Gastroesophageal sphincter (tissue), 4 donors: ENCODE data around the gene CLIC3. TPM values are rescaled to one million over a fixed set of nuclear protein-coding genes. Genes with fewer than 3 reads are reported as not detected.

Source experiments
- ATAC-seq: fragments of 150-250 bp; one replicate; pipeline ENCODE4 v1.9.1; 2016; ENCODE audit warnings: mild to moderate bottlenecking, moderate library complexity
- H3K27ac ChIP-seq, 4 donors: fragments of 200-600 bp; sonication (generic) in 3 of 4; 1 replicate in 3 of 4; 2 replicates in 1 of 4; pipeline ENCODE4 v1.5.1; 2016 to 2019
- H3K27me3 ChIP-seq: fragments of 200-600 bp; sonication (generic); one replicate; pipeline ENCODE4 v1.5.1; 2019
- H3K36me3 ChIP-seq, 2 donors: fragments of 200-600 bp; sonication (generic); one replicate each; pipeline ENCODE4 v1.5.1; 2019; ENCODE audit warnings: control low read depth in 1 of 2
- H3K4me1 ChIP-seq, 3 donors: fragments of 200-600 bp; sonication (generic); 1 replicate in 2 of 3; 2 replicates in 1 of 3; pipeline ENCODE4 v1.5.1; 2016 to 2019; ENCODE audit warnings: control low read depth in 2 of 3
- H3K4me3 ChIP-seq, 2 donors: fragments of 200-600 bp; sonication (generic); one replicate each; pipeline ENCODE4 v1.5.1; 2019; ENCODE audit warnings: mild to moderate bottlenecking in 1 of 2, moderate library complexity in 1 of 2
- H3K9me3 ChIP-seq, 3 donors: fragments of 200-600 bp; sonication (generic); one replicate each; pipeline ENCODE4 v1.5.1; 2017 to 2019; ENCODE audit warnings: control low read depth in 2 of 3
- CTCF ChIP-seq, 4 experiments: fragments of 200-600 bp in 2 of 4; fragments of 450-650 bp in 2 of 4; sonication (generic) in 1 of 4; IDR thresholded peaks; one replicate each; pipeline ENCODE4 v1.5.1; 2017 to 2019; ENCODE audit warnings: antibody characterized with exemption in 4 of 4, mild to moderate bottlenecking in 2 of 4, moderate library complexity in 2 of 4
- EP300 ChIP-seq: sonication (generic); formaldehyde crosslinking; IDR thresholded peaks from one replicate; pipeline ENCODE4 v1.6.1; 2017; ENCODE audit warnings: antibody characterized with exemption, mild to moderate bottlenecking
- POLR2A ChIP-seq, 2 donors: fragments of 450-650 bp; IDR thresholded peaks; one replicate each; pipeline ENCODE4 v1.6.1; 2017; ENCODE audit warnings: antibody characterized with exemption in 2 of 2, mild to moderate bottlenecking in 2 of 2, moderate library complexity in 1 of 2
- POLR2AphosphoS5 ChIP-seq: sonication (generic); formaldehyde crosslinking; IDR thresholded peaks from one replicate; pipeline ENCODE4 v1.6.1; 2017; ENCODE audit warnings: antibody characterized with exemption
- WGBS, 2 donors: methylation state at CpG; one replicate each; pipeline ENCODE4 v1.1.5; 2018; ENCODE audit warnings: low coverage in 1 of 2; 5-methylcytosine and 5-hydroxymethylcytosine counted together
- total RNA-seq, 4 donors: library from RNA; depleted of rRNA; stranded (reverse); fragments of >200 nt; gene quantifications; one replicate each; pipeline ENCODE4 v1.1.0, GENCODE V29; 2016

Gene CLIC3
- total RNA-seq, 4 donors from 2014 or later, result 0.81 to 5.4 (median 2.2) TPM

GRCh38 chr9:136971746-136972145 lies 24.6 kb downstream of the CLIC3 start:
- no peak for ATAC-seq
- Histone ChIP-seq H3K36me3 (no peaks in the 10 kb centered on the region), H3K4me1 (peaks cover 0 to 17% (median 0%) of the 10 kb centered on the region in 3 donors), H3K27me3 (peaks cover 32% of the 10 kb centered on the region), H3K4me3 (no peak overlapping the region), H3K9me3 (no peaks in the 10 kb centered on the region), H3K27ac (no peak overlapping the region)
- no peak for TF ChIP-seq EP300
- no peak for TF ChIP-seq CTCF (IDR thresholded peaks at IDR 0.05)
- no peak for TF ChIP-seq POLR2AphosphoS5
- TF ChIP-seq POLR2A (IDR thresholded peaks at IDR 0.05), result no peak
- WGBS, 2 donors, result 70% methylated on average over 8 of the region's 14 CpGs; no CpG with 5 or more reads in 1 of the 2 donors

GRCh38 chr9:136970361-136970760 lies 26.0 kb downstream of the CLIC3 start:
- TF ChIP-seq CTCF (IDR thresholded peaks at IDR 0.05), result no peak
- TF ChIP-seq POLR2A (IDR thresholded peaks at IDR 0.05), result no peak
- no peak for TF ChIP-seq POLR2AphosphoS5
- no peak for TF ChIP-seq EP300
- Histone ChIP-seq H3K27ac (no peak overlapping the region), H3K4me3 (no peak overlapping the region), H3K36me3 (no peaks in the 10 kb centered on the region), H3K27me3 (peaks cover 44% of the 10 kb centered on the region), H3K9me3 (no peaks in the 10 kb centered on the region), H3K4me1 (peaks cover 0 to 12% (median 5%) of the 10 kb centered on the region in 3 donors)
- no peak for ATAC-seq
- no CpG with 5 or more reads among the region's 11 CpGs for WGBS, 2 donors

- H3K27ac ChIP-seq, result no peak overlapping the region
Measured at GRCh38 chr9:136969774-136970173, 26.6 kb downstream of the CLIC3 start.

GRCh38 chr9:136969150-136969549 lies 27.2 kb downstream of the CLIC3 start:
- H3K27me3 ChIP-seq, result peaks cover 48% of the 10 kb centered on the region
- WGBS, 2 donors, result 64% methylated on average over 8 of the region's 17 CpGs; no CpG with 5 or more reads in 1 of the 2 donors
- no peak for ATAC-seq
- no peaks in the 10 kb centered on the region for H3K9me3 ChIP-seq
- H3K4me1 ChIP-seq, result peaks cover 0 to 8% (median 5%) of the 10 kb centered on the region in 3 donors
- no peaks in the 10 kb centered on the region for H3K36me3 ChIP-seq
- TF ChIP-seq POLR2A (IDR thresholded peaks at IDR 0.05) (no peak), POLR2AphosphoS5 (no peak), CTCF (IDR thresholded peaks at IDR 0.05) (no peak)
- no peak overlapping the region for H3K4me3 ChIP-seq
- H3K27ac ChIP-seq, result no peak overlapping the region

More at GRCh38 chr9:136969774-136970173, 26.6 kb downstream of the CLIC3 start:
- Histone ChIP-seq H3K27me3 (peaks cover 48% of the 10 kb centered on the region), H3K4me1 (peaks cover 0 to 8% (median 5%) of the 10 kb centered on the region in 3 donors), H3K36me3 (no peaks in the 10 kb centered on the region), H3K4me3 (no peak overlapping the region), H3K9me3 (no peaks in the 10 kb centered on the region)
- WGBS, 2 donors, result no CpG with 5 or more reads among the region's 5 CpGs
- no peak for TF ChIP-seq POLR2AphosphoS5
- no peak for TF ChIP-seq EP300
- no peak for TF ChIP-seq CTCF (IDR thresholded peaks at IDR 0.05)
- TF ChIP-seq POLR2A (IDR thresholded peaks at IDR 0.05), result no peak
- ATAC-seq, result no peak

GRCh38 chr9:136968333-136969127 lies 27.8 kb downstream of the CLIC3 start:
- Histone ChIP-seq H3K27me3 (peaks cover 48% of the 10 kb centered on the region), H3K36me3 (no peaks in the 10 kb centered on the region), H3K27ac (no peak overlapping the region), H3K4me3 (no peak overlapping the region), H3K9me3 (no peaks in the 10 kb centered on the region), H3K4me1 (peaks cover 0 to 8% (median 5%) of the 10 kb centered on the region in 3 donors)
- no peak for ATAC-seq
- WGBS, 2 donors, result no CpG with 5 or more reads among the region's 17 CpGs
- TF ChIP-seq POLR2A (IDR thresholded peaks at IDR 0.05) (no peak), CTCF (IDR thresholded peaks at IDR 0.05) (no peak), POLR2AphosphoS5 (no peak), EP300 (no peak)
